Ishikawa (cell line): ENCODE results near the gene DBT.

Source experiments
- CEBPB ChIP-seq: IDR thresholded peaks from 2 replicates; pipeline ENCODE4 v1.6.1; 2012
- CREB1 ChIP-seq: IDR thresholded peaks from 2 replicates; pipeline ENCODE4 v1.6.1; 2012; ENCODE audit warnings: low read depth
- EGR1 ChIP-seq: IDR thresholded peaks from 2 replicates; pipeline ENCODE4 v1.6.1; 2012
- EP300 ChIP-seq: IDR thresholded peaks from 2 replicates; pipeline ENCODE4 v1.6.1; 2012; ENCODE audit warnings: borderline replicate concordance
- FOXM1 ChIP-seq: IDR thresholded peaks from 2 replicates; pipeline ENCODE4 v1.6.1; 2012; ENCODE audit warnings: low read depth, borderline replicate concordance
- NFIC ChIP-seq: IDR thresholded peaks from 2 replicates; pipeline ENCODE4 v1.6.1; 2012
- RAD21 ChIP-seq: IDR thresholded peaks from 2 replicates; pipeline ENCODE4 v1.6.1; 2012; ENCODE audit warnings: low read depth
- REST ChIP-seq: IDR thresholded peaks from 2 replicates; pipeline ENCODE4 v1.6.1; 2012; ENCODE audit warnings: low read depth, mild to moderate bottlenecking
- TAF1 ChIP-seq: IDR thresholded peaks from 2 replicates; pipeline ENCODE4 v1.6.1; 2012; ENCODE audit warnings: low read depth, mild to moderate bottlenecking
- TCF12 ChIP-seq: IDR thresholded peaks from 2 replicates; pipeline ENCODE4 v1.6.1; 2012; ENCODE audit warnings: low read depth
- TEAD4 ChIP-seq: IDR thresholded peaks from 2 replicates; pipeline ENCODE4 v1.6.1; 2012
- USF1 ChIP-seq: IDR thresholded peaks from 2 replicates; pipeline ENCODE4 v1.6.1; 2012
- YY1 ChIP-seq: IDR thresholded peaks from 2 replicates; pipeline ENCODE4 v1.6.1; 2012; ENCODE audit warnings: low read depth
- ZBTB7A ChIP-seq: IDR thresholded peaks from 2 replicates; pipeline ENCODE4 v1.6.1; 2012; ENCODE audit warnings: low read depth
- TF ChIP-seq, protein P1 (sequence below): IDR thresholded peaks from 2 replicates; pipeline ENCODE4 v1.6.1; 2012

Gene DBT

DNA sequence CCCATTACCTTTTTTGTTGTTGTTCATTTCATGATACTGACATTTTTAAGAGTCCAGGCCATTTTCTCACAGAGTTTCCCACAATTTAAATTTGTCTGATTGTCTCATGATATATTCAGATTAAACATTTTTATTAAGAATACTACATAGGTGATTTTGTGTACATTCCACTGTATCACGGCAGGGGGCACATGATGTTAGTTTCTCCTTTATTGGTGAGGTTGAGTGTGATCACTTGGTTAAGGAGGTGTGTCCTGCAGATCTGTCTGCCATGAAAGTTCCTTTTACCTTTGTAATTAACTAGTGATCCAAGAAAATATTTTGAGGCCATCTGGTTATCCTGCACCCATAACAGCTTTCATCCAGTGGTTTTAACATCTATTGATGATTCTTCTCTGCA lies 28.2 kb upstream of the DBT start:
- TF ChIP-seq CEBPB: no peak
- no peak for TF ChIP-seq USF1
- no peak for TF ChIP-seq CREB1
- no peak for TF ChIP-seq YY1

- TF ChIP-seq ZBTB7A (no peak), EP300 (no peak), YY1 (no peak), NFIC (no peak), EGR1 (no peak), FOXM1 (no peak), TAF1 (no peak), RAD21 (no peak), REST (no peak), USF1 (no peak), TEAD4 (no peak), CEBPB (no peak), TCF12 (no peak), CREB1 (no peak)
- TF ChIP-seq, protein P1, sequence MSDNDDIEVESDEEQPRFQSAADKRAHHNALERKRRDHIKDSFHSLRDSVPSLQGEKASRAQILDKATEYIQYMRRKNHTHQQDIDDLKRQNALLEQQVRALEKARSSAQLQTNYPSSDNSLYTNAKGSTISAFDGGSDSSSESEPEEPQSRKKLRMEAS: no peak
Observed at GRCh38 chr1:100268202-100268601, 18.6 kb upstream of the DBT start.

GRCh38 chr1:100267284-100267683 lies 17.6 kb upstream of the DBT start:
- TF ChIP-seq USF1: no peak
- TF ChIP-seq, protein P1: no peak
- TF ChIP-seq RAD21: no peak
- no peak for TF ChIP-seq REST

DNA sequence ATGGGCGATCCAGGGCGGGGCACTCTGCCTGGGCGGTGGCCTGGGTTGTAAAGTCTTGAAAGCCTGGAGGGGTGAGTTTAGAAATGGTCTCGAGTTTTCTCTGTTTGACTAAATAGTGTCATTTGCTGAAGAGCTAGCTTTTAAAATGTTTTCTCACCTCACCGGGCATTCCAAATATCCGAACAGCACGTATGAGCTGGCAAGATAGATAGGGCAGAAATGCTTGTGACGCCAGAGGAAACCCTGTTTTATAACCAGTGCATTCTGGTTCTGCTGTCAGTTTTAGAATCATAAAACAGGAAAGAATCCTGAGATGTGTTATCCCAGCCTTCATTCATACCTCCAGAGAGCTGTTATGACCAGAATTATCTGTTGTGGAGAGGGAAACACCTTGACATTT lies 17.1 kb upstream of the DBT start:
- TF ChIP-seq CEBPB: no peak
- TF ChIP-seq NFIC: no peak
- TF ChIP-seq EGR1: no peak
- no peak for TF ChIP-seq CREB1
- no peak for TF ChIP-seq USF1
- no peak for TF ChIP-seq FOXM1
- TF ChIP-seq ZBTB7A: no peak
- no peak for TF ChIP-seq RAD21
- TF ChIP-seq, protein P1: no peak
- TF ChIP-seq YY1: no peak
- TF ChIP-seq EP300: no peak
- no peak for TF ChIP-seq TEAD4
- TF ChIP-seq TCF12: no peak
- TF ChIP-seq REST: no peak
